K562 (cell line): ENCODE measurements around the gene RNGTT. TPM values are rescaled to one million over a fixed set of nuclear protein-coding genes. Genes with fewer than 3 reads are reported as not detected.

ENCODE experiments used
- ATAC-seq: fragments of 200-7000 bp; cut with Tn5 transposase; 3 replicates; pipeline ENCODE4 v1.9.1; 2020; ENCODE audit warnings: moderate library complexity
- BruUV-seq: library from RNA; stranded (reverse); fragments of 400-500 nt; replicated peaks from 2 replicates; lab custom pipeline; 2021; lab: Mats Ljungman, UMichigan
- CTCF ChIA-PET: fragments of 300-600 bp; formaldehyde crosslinking; extraction: SDS; loops from one replicate; lab custom pipeline; 2021; ENCODE audit warnings: low intra/inter-chr PET ratio; lab: Yijun Ruan, JAX
- POLR2A ChIA-PET: fragments of 300-600, 350-650 bp; sonication (Branson Sonifier 250); formaldehyde crosslinking; extraction: SDS; loops from one replicate; lab custom pipeline; 2021; ENCODE audit warnings: antibody characterized with exemption, inconsistent platforms; lab: Yijun Ruan, JAX
- DNase-seq, 4 experiments: peaks; one replicate each; pipeline versions ENCODE4 v3.0.0 to v3.0.0-alpha.2; 2011 to 2018; ENCODE audit warnings: low spot score in 3 of 4, mixed read lengths in 3 of 4; ENCODE audit errors: extremely low read depth in 1 of 4
- FAIRE-seq: peaks from 2 replicates; lab custom pipeline; 2011; peaks lifted over from hg19 to GRCh38; lab: Jason Lieb, UNC
- H2AFZ ChIP-seq: 2 replicates; pipeline ENCODE4 v1.6.0; 2011; ENCODE audit warnings: low read depth, low read length, control low read depth, inconsistent platforms
- H3K27ac ChIP-seq: fragments of 200-600 bp; 3 replicates; pipeline ENCODE4 v1.8.0; 2011; ENCODE audit warnings: low read depth, mild to moderate bottlenecking, control low read depth, inconsistent platforms, low read length, moderate library complexity, mixed read lengths; ENCODE audit errors: extremely low read depth
- H3K27me3 ChIP-seq, 2 experiments: fragments of 300-600 bp in 1 of 2; 2 replicates in 1 of 2; 3 replicates in 1 of 2; pipeline versions ENCODE4 v1.6.0 to v1.8.0; 2011; ENCODE audit warnings: inconsistent platforms in 2 of 2, low read length in 2 of 2, mild to moderate bottlenecking in 1 of 2, mixed read lengths in 1 of 2, moderate library complexity in 1 of 2; ENCODE audit not compliant: control insufficient read depth in 2 of 2, insufficient read depth in 2 of 2
- H3K36me3 ChIP-seq: fragments of 300-600 bp; 3 replicates; pipeline ENCODE4 v1.8.0; 2011; ENCODE audit warnings: mild to moderate bottlenecking, low read length, inconsistent platforms; ENCODE audit not compliant: control insufficient read depth, insufficient read depth
- H3K4me1 ChIP-seq, 2 experiments: fragments of 200-600 bp in 1 of 2; replicated peaks in 1 of 2; 2 replicates in 1 of 2; 3 replicates in 1 of 2; pipeline versions ENCODE4 v1.5.1 to v1.8.0; 2011; ENCODE audit warnings: inconsistent platforms in 2 of 2, low read length in 2 of 2, mild to moderate bottlenecking in 1 of 2, mixed read lengths in 1 of 2, moderate library complexity in 1 of 2; ENCODE audit not compliant: control insufficient read depth in 2 of 2, insufficient read depth in 2 of 2
- H3K4me2 ChIP-seq: 2 replicates; pipeline ENCODE4 v1.6.1; 2011; ENCODE audit warnings: low read length, control low read depth, inconsistent platforms, mixed read lengths; ENCODE audit not compliant: insufficient read depth
- H3K4me3 ChIP-seq: fragments of 200-600 bp; sonication (generic), shearing (Covaris generic); 2 replicates; pipeline ENCODE4 v1.5.1; 2016; ENCODE audit warnings: control low read depth, inconsistent platforms
- H3K79me2 ChIP-seq: fragments of 200-600 bp; 3 replicates; pipeline ENCODE4 v1.8.0; 2011; ENCODE audit warnings: low read length, inconsistent platforms; ENCODE audit not compliant: control insufficient read depth, insufficient read depth
- H3K9ac ChIP-seq, 2 experiments: 2 replicates each; pipeline versions ENCODE4 v1.6.0 to v1.6.1; 2011; ENCODE audit warnings: low read depth in 2 of 2, low read length in 2 of 2, control low read depth in 1 of 2, inconsistent platforms in 1 of 2, mild to moderate bottlenecking in 1 of 2, mixed read lengths in 1 of 2; ENCODE audit not compliant: insufficient read depth in 1 of 2
- H3K9me1 ChIP-seq: one replicate; pipeline ENCODE4 v1.6.0; 2011; ENCODE audit warnings: inconsistent platforms, mild to moderate bottlenecking, low read length, moderate library complexity; ENCODE audit not compliant: control insufficient read depth, insufficient read depth
- H3K9me3 ChIP-seq: replicated peaks from 2 replicates; pipeline ENCODE4 v1.5.1; 2011; ENCODE audit warnings: low read depth, low read length, inconsistent platforms; ENCODE audit not compliant: control insufficient read depth, insufficient read depth
- H4K20me1 ChIP-seq: replicated peaks from 2 replicates; pipeline ENCODE4 v1.6.1; 2011; ENCODE audit warnings: low read length, inconsistent platforms, mixed read lengths; ENCODE audit not compliant: control insufficient read depth, insufficient read depth
- DLX4 ChIP-seq: fragments of 250-450 bp; sonication (Bioruptor Pico); IDR thresholded peaks from 2 replicates; pipeline ENCODE4 v1.6.1; 2021; ENCODE audit warnings: mild to moderate bottlenecking
- ELK1 ChIP-seq: sonication (generic); formaldehyde crosslinking; IDR thresholded peaks from 2 replicates; pipeline ENCODE4 v1.8.1; 2022; ENCODE audit warnings: missing genetic modification reagents
- SAFB2 ChIP-seq: fragments of 200-400 bp; formaldehyde crosslinking; IDR thresholded peaks from 2 replicates; pipeline ENCODE4 v1.6.1; 2018; ENCODE audit warnings: borderline replicate concordance, low read length, low read depth, moderate library complexity; ENCODE audit not compliant: severe bottlenecking
- SETDB1 ChIP-seq: IDR thresholded peaks from one replicate; pipeline ENCODE4 v1.6.1; 2012; ENCODE audit warnings: low read length, control low read depth, inconsistent platforms
- SNIP1 ChIP-seq: fragments of 450-650 bp; IDR thresholded peaks from 2 replicates; pipeline ENCODE4 v1.7.1; 2017; ENCODE audit warnings: low read depth, mild to moderate bottlenecking
- ZBTB43 ChIP-seq: sonication (generic); formaldehyde crosslinking; IDR thresholded peaks from 2 replicates; pipeline ENCODE4 v1.8.0; 2023; ENCODE audit warnings: mild to moderate bottlenecking, missing genetic modification reagents
- ZFP30 ChIP-seq: fragments of 250-450 bp; sonication (Bioruptor Pico); IDR thresholded peaks from 2 replicates; pipeline ENCODE4 v1.8.0; 2022; ENCODE audit warnings: moderate library complexity, mild to moderate bottlenecking, inconsistent platforms, borderline replicate concordance
- WGBS: fragments of 100-300 bp; shearing (Covaris generic); methylation state at CpG from one replicate; pipeline ENCODE4 v1.1.6; 2016; ENCODE audit warnings: low coverage, mixed read lengths; ENCODE audit not compliant: insufficient coverage; ENCODE audit errors: missing lambda C conversion rate; 5-methylcytosine and 5-hydroxymethylcytosine counted together
- in situ Hi-C: fragments of 300-500 bp; cut with MboI; formaldehyde crosslinking; loops from 4 replicates; pipeline ENCODE4 v1.15.0; 2018; ENCODE audit warnings: inconsistent platforms, mixed read lengths
- intact Hi-C: fragments of 100-400 bp; cut with micrococcal nuclease; formaldehyde crosslinking; loops from 2 replicates; pipeline ENCODE4 v1.14.2; 2022
- polyA plus RNA-seq, 8 experiments: library from polyadenylated mRNA; depleted of rRNA in 4 of 8; stranded (reverse) in 5 of 8; unstranded in 3 of 8; fragments of >200 nt; fragmentation: Nextera tagmentation in 2 of 8; fragmentation: Illumina TruSeq in 1 of 8; extraction: Ambion mirVana in 2 of 8; extraction: Trizol in 1 of 8; gene quantifications; 2 replicates each; pipeline versions ENCODE4 v1.2.1 to v1.2.3, GENCODE V29; 2011 to 2014; ENCODE audit warnings: inconsistent platforms in 1 of 8, missing spikeins in 1 of 8
- total RNA-seq, 7 experiments: library from RNA; depleted of rRNA in 6 of 7; stranded (reverse); fragments of >200 nt in 6 of 7; fragmentation: Illumina TruSeq in 2 of 7; extraction: Trizol in 2 of 7; gene quantifications; 2 replicates each; pipeline versions ENCODE4 v1.2.1 to v1.2.3, GENCODE V29; 2011 to 2021; ENCODE audit warnings: low replicate concordance in 1 of 7

The RNGTT gene
- total and polyA plus RNA-seq, 9 of the 15 experiments (the other 6 are each of a cell fraction or from before 2014, with no cell fraction given) = 6.1 to 31.7 (median 19.5) TPM

- no peak for TF ChIP-seq ZBTB43 (CRISPR knock-in tag)
- no peak for TF ChIP-seq ZFP30 (CRISPR knock-in tag)
- TF ChIP-seq ELK1 (CRISPR knock-in tag) = no peak
- TF ChIP-seq DLX4 (CRISPR knock-in tag) = no peak
- no peak for TF ChIP-seq SAFB2
- TF ChIP-seq SNIP1 = no peak
These were observed 111.4 kb downstream of the RNGTT start (continued) for GRCh38 chr6:88852000-88852399.

- H2AFZ ChIP-seq = no peak overlapping the region
- H3K9ac ChIP-seq = no peak overlapping the region
- WGBS = 100% methylated on average over 1 of the region's 1 CpG
- POLR2A ChIA-PET = interaction anchor here (0.7 kb wide), 1 partner anchor 9 kb away, joined by 3 read pairs; no protein-coding TSS in a partner anchor
- FAIRE-seq = no peak
- H4K20me1 ChIP-seq = no peaks in the 10 kb centered on the region
- intact Hi-C loops = no loop called here
- H3K4me2 ChIP-seq = no peak overlapping the region
- no peak for DNase-seq
- no peak for TF ChIP-seq SETDB1
- TF ChIP-seq, all 486 proteins: peak for 0
- no peaks in the 10 kb centered on the region for H3K27me3 ChIP-seq
- no peak for ATAC-seq
- no TSS peak for BruUV-seq
- H3K9me3 ChIP-seq = no peaks in the 10 kb centered on the region
- H3K27ac ChIP-seq = no peak overlapping the region
- CTCF ChIA-PET = no interaction called here
- H3K4me3 ChIP-seq = no peak overlapping the region
- H3K9me1 ChIP-seq = no peaks in the 10 kb centered on the region
- no peaks in the 10 kb centered on the region for H3K4me1 ChIP-seq
- in situ Hi-C loops = no loop called here
- H3K79me2 ChIP-seq = no peaks in the 10 kb centered on the region
- H3K36me3 ChIP-seq = peaks cover 7% of the 10 kb centered on the region; the same call in 2 of the 3 replicates
These were observed 114.5 kb downstream of the RNGTT start for GRCh38 chr6:88848870-88849269.
